Measurements from ENCODE around the gene EID1.
A peak's percentile ranks its signal among the peaks of the same experiment; 100 is the strongest.

EID1 gene

GRCh38 chr15:48868536-48868935 is 9.4 kb upstream of the EID1 start:
- no peak for TF ChIP-seq CTCF (conservative IDR thresholded peaks at IDR 0.05; ENCODE audit: low read length)
- no peak for TF ChIP-seq EZH2phosphoT487 (IDR thresholded peaks at IDR 0.05; ENCODE audit: borderline replicate concordance)
- Histone ChIP-seq H3K9me2 (replicated peaks; ENCODE audit: low read depth, low read length) (no peaks in the 10 kb centered on the region), H3K9ac (ENCODE audit: low read depth, low read length, poor library complexity, severe bottlenecking) (no peak overlapping the region), H3K4me2 (ENCODE audit: low read depth, low read length, poor library complexity, severe bottlenecking) (peak overlapping the region; percentile 28), H3K4me1 (ENCODE audit: insufficient read depth, low read length, poor library complexity, severe bottlenecking) (peaks cover 13% of the 10 kb centered on the region), H4K20me1 (ENCODE audit: insufficient read depth, low read length, poor library complexity, severe bottlenecking) (no peaks in the 10 kb centered on the region), H3K36me3 (ENCODE audit: insufficient read depth, low read length) (no peaks in the 10 kb centered on the region), H3K9me3 (ENCODE audit: insufficient read depth, low read depth, low read length) (no peaks in the 10 kb centered on the region), H2AFZ (ENCODE audit: low read length) (no peak overlapping the region), H3K79me2 (ENCODE audit: insufficient read depth, low read length) (no peaks in the 10 kb centered on the region), H3F3A (ENCODE audit: low read depth) (no peaks in the 10 kb centered on the region), H3K4me3 (ENCODE audit: low read length, poor library complexity, severe bottlenecking) (no peak overlapping the region), H3K27me3 (ENCODE audit: insufficient read depth, low read length, poor library complexity, severe bottlenecking) (no peaks in the 10 kb centered on the region)

- TF ChIP-seq EZH2phosphoT487 (IDR thresholded peaks at IDR 0.05; ENCODE audit: borderline replicate concordance) (no peak), CTCF (conservative IDR thresholded peaks at IDR 0.05; ENCODE audit: low read length) (no peak)
- Histone ChIP-seq H3K9me3 (ENCODE audit: insufficient read depth, low read depth, low read length) (no peaks in the 10 kb centered on the region), H3K4me3 (ENCODE audit: low read length, poor library complexity, severe bottlenecking) (no peak overlapping the region), H3K4me1 (ENCODE audit: insufficient read depth, low read length, poor library complexity, severe bottlenecking) (peaks cover 13% of the 10 kb centered on the region), H3K4me2 (ENCODE audit: low read depth, low read length, poor library complexity, severe bottlenecking) (no peak overlapping the region), H3K36me3 (ENCODE audit: insufficient read depth, low read length) (no peaks in the 10 kb centered on the region), H3K9me2 (replicated peaks; ENCODE audit: low read depth, low read length) (no peaks in the 10 kb centered on the region), H2AFZ (ENCODE audit: low read length) (no peak overlapping the region), H3K79me2 (ENCODE audit: insufficient read depth, low read length) (no peaks in the 10 kb centered on the region), H3F3A (ENCODE audit: low read depth) (no peaks in the 10 kb centered on the region), H3K27me3 (ENCODE audit: insufficient read depth, low read length, poor library complexity, severe bottlenecking) (no peaks in the 10 kb centered on the region), H3K9ac (ENCODE audit: low read depth, low read length, poor library complexity, severe bottlenecking) (no peak overlapping the region), H4K20me1 (ENCODE audit: insufficient read depth, low read length, poor library complexity, severe bottlenecking) (no peaks in the 10 kb centered on the region)
These were observed 8.0 kb upstream of the EID1 start for GRCh38 chr15:48869966-48870365.

- Histone ChIP-seq H3F3A (ENCODE audit: low read depth) (no peaks in the 10 kb centered on the region), H3K27me3 (ENCODE audit: insufficient read depth, low read length, poor library complexity, severe bottlenecking) (no peaks in the 10 kb centered on the region), H3K9ac (ENCODE audit: low read depth, low read length, poor library complexity, severe bottlenecking) (no peak overlapping the region), H2AFZ (ENCODE audit: low read length) (no peak overlapping the region), H3K4me1 (ENCODE audit: insufficient read depth, low read length, poor library complexity, severe bottlenecking) (peaks cover 13% of the 10 kb centered on the region), H3K79me2 (ENCODE audit: insufficient read depth, low read length) (no peaks in the 10 kb centered on the region), H3K9me2 (replicated peaks; ENCODE audit: low read depth, low read length) (no peaks in the 10 kb centered on the region), H3K36me3 (ENCODE audit: insufficient read depth, low read length) (no peaks in the 10 kb centered on the region), H3K9me3 (ENCODE audit: insufficient read depth, low read depth, low read length) (no peaks in the 10 kb centered on the region), H3K4me3 (ENCODE audit: low read length, poor library complexity, severe bottlenecking) (no peak overlapping the region), H4K20me1 (ENCODE audit: insufficient read depth, low read length, poor library complexity, severe bottlenecking) (no peaks in the 10 kb centered on the region), H3K4me2 (ENCODE audit: low read depth, low read length, poor library complexity, severe bottlenecking) (no peak overlapping the region)
- TF ChIP-seq EZH2phosphoT487 (IDR thresholded peaks at IDR 0.05; ENCODE audit: borderline replicate concordance) (no peak), CTCF (conservative IDR thresholded peaks at IDR 0.05; ENCODE audit: low read length) (no peak)
These were observed 6.4 kb upstream of the EID1 start for GRCh38 chr15:48871542-48871941.

All from Loucy (cell line).